Spleen (tissue), 7 donors: Measurements from ENCODE around the gene LORICRIN.

Experiments used
- CTCF ChIP-seq, 11 experiments: fragments of 200-600 bp in 7 of 11; fragments of 450-650 bp in 4 of 11; sonication (generic) in 4 of 11; IDR thresholded peaks in 8 of 11; conservative IDR thresholded peaks in 3 of 11; 1 replicate in 7 of 11; 2 replicates in 4 of 11; pipeline versions ENCODE4 v1.4.0 to v1.8.0; 2016 to 2021; ENCODE audit warnings: antibody characterized with exemption in 11 of 11, inconsistent platforms in 4 of 11, mild to moderate bottlenecking in 1 of 11
- POLR2A ChIP-seq, 3 donors: fragments of 450-650 bp; IDR thresholded peaks; one replicate each; pipeline ENCODE4 v1.5.1; 2017; ENCODE audit warnings: antibody characterized with exemption in 3 of 3, mild to moderate bottlenecking in 1 of 3
- POLR2AphosphoS5 ChIP-seq, 3 donors: sonication (generic); formaldehyde crosslinking; IDR thresholded peaks; one replicate each; pipeline ENCODE4 v1.5.1; 2017; ENCODE audit warnings: antibody characterized with exemption in 3 of 3
- donor health status: DM: no; HTN: no; CAD: no; lungs with moderate emphysema.
- donor health status: DM: no; HTN: no; CAD: no.
- donor health status: DM: no; HTN: no; CAD: no.

DNA sequence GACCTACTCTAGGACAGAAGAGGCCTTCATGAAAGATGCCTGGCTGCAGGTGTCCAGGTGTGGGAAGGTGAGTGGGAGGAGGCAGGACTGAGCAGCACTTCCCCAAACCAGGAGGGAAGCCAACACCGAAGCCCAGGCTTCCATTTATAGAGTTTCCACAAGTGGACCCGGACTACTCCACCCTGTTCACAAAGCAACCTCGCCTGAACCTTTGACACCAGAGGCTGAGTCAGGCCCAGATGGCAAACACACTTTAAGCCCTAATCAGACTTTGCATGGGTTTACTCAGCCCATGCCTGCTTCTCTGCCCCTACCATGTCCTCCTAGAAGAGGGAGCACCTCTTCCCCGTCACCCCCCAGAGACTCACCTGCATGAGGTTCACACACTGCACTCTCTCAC, 28.1 kb upstream of the LORICRIN start:
- TF ChIP-seq POLR2A (IDR thresholded peaks at IDR 0.05) (no peak), POLR2AphosphoS5 (IDR thresholded peaks at IDR 0.05) (no peak), CTCF (IDR thresholded peaks at IDR 0.05 in 8 of 11, conservative IDR thresholded peaks at IDR 0.05 in 3 of 11) (no peak)
